ENCODE measurements around the gene FGFBP2. TPM values are rescaled to one million over a fixed set of nuclear protein-coding genes. Genes with fewer than 3 reads are reported as not detected.

FGFBP2 gene
- total and polyA plus RNA-seq, 10 of the 15 experiments (the other 5 are each of a cell fraction or from before 2014, with no cell fraction given) = 0.23 TPM; not detected in 9

GRCh38 chr4:16007471-16008095 is 44.6 kb upstream of the FGFBP2 start (continued):
- TF ChIP-seq MAX (IDR thresholded peaks at IDR 0.05; ENCODE audit: low read depth, low read length) (no peak), PRDM15 (CRISPR knock-in tag; IDR thresholded peaks at IDR 0.05) (no peak), BRCA1 (IDR thresholded peaks at IDR 0.05; ENCODE audit: low read depth, low read length) (no peak), GATAD2B (conservative IDR thresholded peaks at IDR 0.05; ENCODE audit: low read depth) (no peak), BHLHE40 (IDR thresholded peaks at IDR 0.05; ENCODE audit: borderline replicate concordance in 1 of 2, low read depth in 2 of 2, low read length in 1 of 2) (no peak), KDM1A (IDR thresholded peaks at IDR 0.05; ENCODE audit: borderline replicate concordance) (no peak), PKNOX1 (IDR thresholded peaks at IDR 0.05) (no peak)

Data from GM12878 (cell line).